ENCODE results near the gene ALDH2.
A peak's percentile ranks its signal among the peaks of the same experiment; 100 is the strongest.
"Not testable (repeated sequence)": the region's sequence is repeated elsewhere in the genome, so short reads cannot be mapped to it uniquely, and the experiment has no call there.

ALDH2 gene

GRCh38 chr12:111766608-111767361, at the start of gene ALDH2:
TSS of gene ALDH2 (plus strand) at chr12:111766933. CDS start at chr12:111766983, 50 bp downstream.
- peak within 1 kb of the TSS; percentile 68 for H3K4me3 ChIP-seq (ENCODE audit: low read length)

GRCh38 chr12:111719316-111719715, 47.4 kb upstream of the ALDH2 start:
- not testable (repeated sequence) for H3K4me3 ChIP-seq (ENCODE audit: low read length); DNase-seq (ENCODE audit: low read depth)

More at GRCh38 chr12:111766608-111767361, at the start of gene ALDH2:
- no peak for TF ChIP-seq CTCF (conservative IDR thresholded peaks at IDR 0.05; ENCODE audit: low read length)
- peak; percentile 40 for DNase-seq (ENCODE audit: low read depth)

GRCh38 chr12:111720457-111720856, 46.3 kb upstream of the ALDH2 start:
- no peak overlapping the region for H3K4me3 ChIP-seq (ENCODE audit: low read length)
- no peak for TF ChIP-seq CTCF (conservative IDR thresholded peaks at IDR 0.05; ENCODE audit: low read length)
- no peak for DNase-seq (ENCODE audit: low read depth)

GRCh38 chr12:111723646-111724360, 42.9 kb upstream of the ALDH2 start:
- not testable (repeated sequence) for H3K4me3 ChIP-seq (ENCODE audit: low read length); DNase-seq (ENCODE audit: low read depth)

- no peak overlapping the region for H3K4me3 ChIP-seq (ENCODE audit: low read length)
- TF ChIP-seq CTCF (conservative IDR thresholded peaks at IDR 0.05; ENCODE audit: low read length): no peak
- DNase-seq (ENCODE audit: low read depth): no peak
Measured at GRCh38 chr12:111728795-111729194, 37.9 kb upstream of the ALDH2 start.

GRCh38 chr12:111730420-111730819, 36.3 kb upstream of the ALDH2 start:
- no peak for DNase-seq (ENCODE audit: low read depth)
- TF ChIP-seq CTCF (conservative IDR thresholded peaks at IDR 0.05; ENCODE audit: low read length): no peak
- H3K4me3 ChIP-seq (ENCODE audit: low read length): no peak overlapping the region

GRCh38 chr12:111732786-111733185, 33.9 kb upstream of the ALDH2 start:
- TF ChIP-seq CTCF (conservative IDR thresholded peaks at IDR 0.05; ENCODE audit: low read length): no peak
- DNase-seq (ENCODE audit: low read depth): no peak
- no peak overlapping the region for H3K4me3 ChIP-seq (ENCODE audit: low read length)

- no peak for DNase-seq (ENCODE audit: low read depth)
- no peak overlapping the region for H3K4me3 ChIP-seq (ENCODE audit: low read length)
- no peak for TF ChIP-seq CTCF (conservative IDR thresholded peaks at IDR 0.05; ENCODE audit: low read length)
Measured at GRCh38 chr12:111733340-111733915, 33.3 kb upstream of the ALDH2 start.

GRCh38 chr12:111739524-111739923, 27.2 kb upstream of the ALDH2 start:
- DNase-seq (ENCODE audit: low read depth); H3K4me3 ChIP-seq (ENCODE audit: low read length): not testable (repeated sequence)
